Kidney (tissue), 14 donors: ENCODE measurements around the gene PIK3CD. TPM values are rescaled to one million over a fixed set of nuclear protein-coding genes. Genes with fewer than 3 reads are reported as not detected.

ENCODE experiments used
- DNase-seq, 5 donors: peaks; one replicate each; pipeline ENCODE4 v3.0.0-alpha.2; 2013 to 2020
- FAIRE-seq: peaks from 2 replicates; lab custom pipeline; 2012; peaks lifted over from hg19 to GRCh38; lab: Jason Lieb, UNC
- H3K27ac ChIP-seq, 2 donors: one replicate each; pipeline ENCODE4 v1.7.0; 2013; ENCODE audit warnings: low read depth in 2 of 2, low read length in 2 of 2, inconsistent platforms in 1 of 2
- H3K27me3 ChIP-seq: one replicate; pipeline ENCODE4 v1.7.1; 2013; ENCODE audit warnings: low read length, inconsistent platforms; ENCODE audit not compliant: control insufficient read depth, insufficient read depth
- H3K36me3 ChIP-seq, 3 donors: one replicate each; pipeline versions ENCODE4 v1.7.0 to v1.7.1; 2013; ENCODE audit warnings: low read length in 3 of 3, control low read depth in 1 of 3, inconsistent platforms in 1 of 3; ENCODE audit not compliant: insufficient read depth in 3 of 3, control insufficient read depth in 2 of 3
- H3K4me1 ChIP-seq, 3 donors: one replicate each; pipeline versions ENCODE4 v1.7.0 to v1.7.1; 2013; ENCODE audit warnings: low read length in 3 of 3, inconsistent platforms in 1 of 3, low read depth in 1 of 3; ENCODE audit not compliant: control insufficient read depth in 2 of 3, insufficient read depth in 2 of 3
- H3K4me3 ChIP-seq, 3 donors: one replicate each; pipeline versions ENCODE4 v1.7.0 to v1.8.1; 2013; ENCODE audit warnings: low read length in 3 of 3, control low read depth in 1 of 3, inconsistent platforms in 1 of 3
- H3K9ac ChIP-seq, 3 donors: one replicate each; pipeline versions ENCODE4 v1.7.0 to v1.7.1; 2013; ENCODE audit warnings: low read length in 3 of 3, control low read depth in 1 of 3, inconsistent platforms in 1 of 3
- H3K9me3 ChIP-seq, 3 donors: one replicate each; pipeline versions ENCODE4 v1.7.0 to v1.7.1; 2013; ENCODE audit warnings: low read length in 3 of 3, control low read depth in 1 of 3, inconsistent platforms in 1 of 3; ENCODE audit not compliant: control insufficient read depth in 2 of 3, insufficient read depth in 1 of 3
- CTCF ChIP-seq: IDR thresholded peaks from 3 replicates; pipeline ENCODE4 v1.5.1; 2012; ENCODE audit warnings: mild to moderate bottlenecking, moderate library complexity, borderline replicate concordance; ENCODE audit not compliant: insufficient read depth; ENCODE audit errors: extremely low read depth
- intact Hi-C: fragments of 100-400 bp; cut with DNase I; formaldehyde crosslinking; loops from one replicate; pipeline ENCODE4 v1.11.1; 2022
- polyA plus RNA-seq: library from polyadenylated mRNA; stranded (reverse); fragments of 350-450 nt; fragmentation: Illumina TruSeq; extraction: RNeasy Lipid Tissue Mini Kit (QIAGEN cat#74804); gene quantifications from one replicate; pipeline ENCODE4 v1.2.3, GENCODE V29; 2014; ENCODE audit warnings: low read depth, low replicate concordance; ENCODE audit not compliant: insufficient read depth
- total RNA-seq: library from RNA; stranded (reverse); fragmentation: NEBNext Ultra II Directional; extraction: Animal tissue kit (Norgen Biotek cat#: 25700); gene quantifications from one replicate; pipeline ENCODE4 v1.2.1, GENCODE V29; 2021
- donor health status: control.
- donor health status: control.
- donor health status: control.
- donor health status: control.
- donor health status: control.
- donor health status: DM: yes; HTN: yes; CAD: no.
- donor health status: Normal renal cell carcinoma (clear cell type).

Gene PIK3CD
- total and polyA plus RNA-seq, 2 donors from 2014 or later: 5.3 to 19.7 TPM

- no peak for TF ChIP-seq CTCF
- intact Hi-C loops: no loop called here
- DNase-seq (peak; percentile 73 to 95 (median 89)), FAIRE-seq (no peak)
- Histone ChIP-seq H3K27ac (no peak overlapping the region), H3K36me3 (no peaks in the 10 kb centered on the region), H3K4me1 (peaks cover 0 to 21% (median 9%) of the 10 kb centered on the region in 3 donors), H3K4me3 (peak overlapping the region in 2 of 3 donors; percentile 63 to 68), H3K9me3 (no peaks in the 10 kb centered on the region), H3K27me3 (no peaks in the 10 kb centered on the region), H3K9ac (peak overlapping the region in 1 of 3 donors; percentile 41)
Measured at GRCh38 chr1:9689011-9689706, 37.6 kb downstream of the PIK3CD start.

DNA sequence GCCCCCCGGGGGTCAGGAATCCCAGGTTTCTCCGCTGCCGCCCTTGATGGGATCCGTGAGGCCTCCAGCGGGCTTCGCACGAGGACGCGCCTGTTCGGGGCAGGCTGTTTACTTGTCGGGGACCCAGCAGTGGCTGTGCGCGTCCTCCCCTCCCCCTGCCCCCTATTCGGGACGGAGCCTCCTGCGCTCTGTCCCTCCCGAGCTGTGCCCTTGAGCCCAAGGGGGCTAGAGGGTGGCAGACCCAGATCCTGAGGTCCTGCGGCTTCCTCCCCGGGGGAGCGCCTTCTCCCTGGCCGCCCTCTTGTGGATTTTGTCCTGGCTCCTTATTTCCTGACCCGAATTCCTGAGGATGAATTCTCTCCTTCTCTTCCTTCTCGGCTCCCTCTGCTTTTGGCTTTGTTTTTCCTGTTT lies 38.4 kb downstream of the PIK3CD start:
- H3K9me3 ChIP-seq: no peaks in the 10 kb centered on the region
- H3K9ac ChIP-seq: peak overlapping the region in 2 of 3 donors; percentile 44 to 48
- DNase-seq: peak; percentile 36 to 81 (median 45)
- no peak for TF ChIP-seq CTCF
- no peak overlapping the region for H3K27ac ChIP-seq
- peak overlapping the region; percentile 33 to 61 (median 35) for H3K4me3 ChIP-seq
- peaks cover 0 to 21% (median 9%) of the 10 kb centered on the region in 3 donors for H3K4me1 ChIP-seq
- H3K27me3 ChIP-seq: no peaks in the 10 kb centered on the region
- no peaks in the 10 kb centered on the region for H3K36me3 ChIP-seq
- FAIRE-seq: no peak
- intact Hi-C loops: no loop called here

- Histone ChIP-seq H3K36me3 (no peaks in the 10 kb centered on the region), H3K9me3 (no peaks in the 10 kb centered on the region), H3K4me3 (peak overlapping the region; percentile 33 to 61 (median 35)), H3K4me1 (peaks cover 0 to 21% (median 9%) of the 10 kb centered on the region in 3 donors), H3K9ac (peak overlapping the region in 1 of 3 donors; percentile 44), H3K27me3 (no peaks in the 10 kb centered on the region), H3K27ac (no peak overlapping the region)
- TF ChIP-seq CTCF: no peak
- FAIRE-seq: no peak
- intact Hi-C loops: no loop called here
- no peak for DNase-seq
Measured at GRCh38 chr1:9690440-9691107, 39.0 kb downstream of the PIK3CD start.
